ENCODE measurements around the gene GPR132. TPM values are rescaled to one million over a fixed set of nuclear protein-coding genes. Genes with fewer than 3 reads are reported as not detected.

Gene GPR132
- total and polyA plus RNA-seq, 2 donors (not counting 3 experiments of a cell fraction or from before 2014, with no cell fraction given), result not detected

DNA sequence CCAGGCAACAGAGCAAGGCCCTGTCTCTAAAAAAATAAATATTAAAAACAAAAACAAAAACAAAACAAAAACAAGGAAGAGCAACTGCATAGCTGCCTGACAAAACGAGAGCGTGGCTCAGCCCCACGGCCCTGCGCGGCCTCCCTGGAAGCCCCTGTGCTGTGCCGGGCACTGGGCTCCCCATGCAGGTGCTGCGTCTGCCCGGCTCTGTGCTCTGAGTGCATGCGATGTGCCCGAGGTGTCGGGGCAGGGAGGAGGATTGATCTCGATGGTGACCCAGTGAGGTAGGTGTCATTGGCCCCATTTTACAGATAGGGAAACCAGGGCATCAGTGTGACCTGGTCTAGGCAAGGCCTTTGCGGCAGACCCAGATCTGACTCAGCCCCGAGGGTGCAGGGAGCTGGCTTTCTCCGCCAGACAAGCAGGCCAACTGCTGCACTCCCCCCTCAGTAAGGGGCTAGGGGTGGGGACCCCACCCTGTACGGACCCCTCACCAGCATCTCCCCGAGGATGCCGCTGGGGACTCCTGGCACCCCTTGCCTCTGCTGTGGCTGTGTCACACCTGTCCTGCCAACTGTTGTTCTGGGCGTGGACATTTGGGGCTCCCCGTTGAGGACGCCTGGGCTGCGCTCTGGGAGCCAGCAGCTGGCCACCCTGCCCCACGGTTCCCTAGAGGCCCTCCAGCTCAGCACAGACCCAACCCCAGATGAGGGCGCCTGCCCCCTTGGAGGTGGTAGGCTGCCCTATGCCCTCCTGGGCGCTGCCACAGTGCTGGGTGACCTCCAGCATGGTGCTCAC lies 15.3 kb downstream of the GPR132 start:
- no peaks in the 10 kb centered on the region for H3K36me3 ChIP-seq (ENCODE audit: control insufficient read depth in 2 of 2, extremely low read depth in 1 of 2, insufficient read depth in 2 of 2, low read length in 2 of 2)
- dilution Hi-C loops (cut with MboI; ENCODE audit: extremely low pct_ligation_motif_present, low sequenced_read_pairs) (no loop called here), intact Hi-C loops (cut with micrococcal nuclease) (no loop called here)
- POLR2A ChIA-PET, result no interaction called here
- no peaks in the 10 kb centered on the region for H3K9me1 ChIP-seq (replicated peaks; ENCODE audit: control insufficient read depth, extremely low read depth, insufficient read depth, low read length)
- no peaks in the 10 kb centered on the region for H4K20me1 ChIP-seq (replicated peaks; ENCODE audit: control insufficient read depth, extremely low read depth, insufficient read depth, low read length)
- H3K4me1 ChIP-seq (ENCODE audit: control insufficient read depth, extremely low read depth, insufficient read depth, low read length), result no peaks in the 10 kb centered on the region
- no peak overlapping the region for H3K27ac ChIP-seq (ENCODE audit: insufficient read depth, low read depth, low read length)
- no peaks in the 10 kb centered on the region for H3K27me3 ChIP-seq (ENCODE audit: control insufficient read depth in 2 of 2, insufficient read depth in 2 of 2, low read length in 2 of 2)
- H3K9me3 ChIP-seq (replicated peaks; ENCODE audit: control insufficient read depth, insufficient read depth, low read length), result no peaks in the 10 kb centered on the region
- BruUV-seq (replicated peaks), result no TSS peak
- TF ChIP-seq POLR2AphosphoS5 (IDR thresholded peaks at IDR 0.05; ENCODE audit: insufficient read depth, low read depth, low read length) (no peak), FOS (IDR thresholded peaks at IDR 0.05; ENCODE audit: borderline replicate concordance, insufficient read depth, low read length) (no peak), JUN (IDR thresholded peaks at IDR 0.05; ENCODE audit: borderline replicate concordance, insufficient read depth, insufficient read length, low read depth) (no peak), MYC (IDR thresholded peaks at IDR 0.05; ENCODE audit: low read depth, low read length) (no peak), EZH2 (IDR thresholded peaks at IDR 0.05; ENCODE audit: borderline replicate concordance, low read depth, low read length, severe bottlenecking) (no peak), CTCF (IDR thresholded peaks at IDR 0.05; ENCODE audit: extremely low read depth in 1 of 2, insufficient read depth in 1 of 2, low read depth in 1 of 2, low read length in 2 of 2) (no peak), POLR2A (IDR thresholded peaks at IDR 0.05; ENCODE audit: low read depth, low read length) (no peak), MAX (IDR thresholded peaks at IDR 0.05; ENCODE audit: insufficient read depth, insufficient read length) (no peak), GATA2 (IDR thresholded peaks at IDR 0.05; ENCODE audit: insufficient read depth, insufficient read length, low read depth, low read length) (no peak)
- no peak overlapping the region for H2AFZ ChIP-seq (ENCODE audit: low read depth, low read length)
- no peak overlapping the region for H3K9ac ChIP-seq (replicated peaks; ENCODE audit: extremely low read depth, insufficient read depth, low read length)
- CTCF ChIA-PET, result interaction anchor here (0.6 kb wide), 1 partner anchor 13 kb away, joined by 3 read pairs; no protein-coding TSS in a partner anchor
- no peak overlapping the region for H3K4me3 ChIP-seq (replicated peaks in 1 of 3; ENCODE audit: insufficient read depth in 1 of 3, low read depth in 1 of 3, low read length in 3 of 3)
- H3K4me2 ChIP-seq (ENCODE audit: insufficient read depth, low read length), result no peak overlapping the region
- FAIRE-seq (no peak), DNase-seq (ENCODE audit: low read depth, low spot score) (no peak)
- H3K79me2 ChIP-seq (ENCODE audit: control insufficient read depth, insufficient read depth, low read length), result no peaks in the 10 kb centered on the region
